Stimulated activated CD4-positive, alpha-beta T cell treated with anti-CD3 and anti-CD28 coated beads, TNF-alpha, amount 100 ng/mL, for 1 hour (primary cell): Measurements from ENCODE around the gene PRKCA.
"Not testable (repeated sequence)": the region's sequence is repeated elsewhere in the genome, so short reads cannot be mapped to it uniquely, and the experiment has no call there.

Experiments
- DNase-seq, 3 donors: peaks; one replicate each; pipeline ENCODE4 v3.0.0-alpha.2; 2020; ENCODE audit warnings: low read depth in 3 of 3, low spot score in 1 of 3

Gene PRKCA

DNA sequence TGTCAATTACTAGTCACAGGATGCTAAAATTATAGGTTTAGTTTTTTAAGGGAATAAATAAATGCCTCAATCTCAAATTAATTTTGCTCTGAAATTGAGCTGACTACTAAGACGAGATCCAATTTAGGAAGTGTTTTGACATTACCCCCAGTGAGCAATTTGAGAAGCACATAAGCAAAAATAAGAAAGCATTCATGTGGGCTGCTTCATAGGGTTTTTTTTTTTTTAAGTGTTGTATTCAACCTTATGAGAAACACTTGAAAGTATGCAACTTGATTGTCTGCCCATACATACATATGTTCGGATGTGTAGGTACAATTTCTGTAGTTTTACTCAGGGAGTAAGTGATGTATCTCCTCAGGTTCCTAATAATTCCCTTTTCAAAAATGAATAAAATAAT, 77.6 kb downstream of the PRKCA start:
- no peak for DNase-seq

DNA sequence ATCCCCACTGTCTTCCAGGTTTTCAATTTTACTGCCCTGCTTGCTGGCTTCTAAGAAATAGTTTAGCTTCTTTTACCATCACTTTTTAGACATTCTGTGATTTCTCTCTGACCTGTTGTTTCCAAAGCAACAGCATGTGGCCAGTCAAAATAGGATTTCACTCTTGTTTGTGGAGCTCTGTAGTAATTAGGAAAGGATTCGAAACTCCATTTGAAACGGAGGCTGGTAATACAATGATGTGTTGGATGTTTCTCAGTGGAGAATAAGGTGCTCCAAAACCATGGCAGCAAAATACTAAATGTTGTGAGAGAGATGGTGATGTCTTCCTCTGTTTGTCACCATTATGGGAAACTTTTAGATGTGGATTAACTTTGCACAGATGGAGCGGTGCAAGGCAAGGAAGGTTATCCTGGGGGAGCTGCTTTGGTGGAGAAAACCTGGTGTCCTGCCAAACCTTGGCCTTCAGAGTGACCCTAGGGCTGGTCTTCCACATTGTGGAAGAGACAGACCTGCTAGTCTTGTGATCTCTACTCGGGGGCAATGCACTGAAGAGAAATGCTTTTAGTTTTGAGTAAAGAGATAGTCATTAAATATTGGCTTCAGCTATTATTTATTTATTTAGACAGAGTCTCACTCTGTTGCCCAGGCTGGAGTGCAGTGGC, 79.4 kb downstream of the PRKCA start:
- no peak for DNase-seq

DNA sequence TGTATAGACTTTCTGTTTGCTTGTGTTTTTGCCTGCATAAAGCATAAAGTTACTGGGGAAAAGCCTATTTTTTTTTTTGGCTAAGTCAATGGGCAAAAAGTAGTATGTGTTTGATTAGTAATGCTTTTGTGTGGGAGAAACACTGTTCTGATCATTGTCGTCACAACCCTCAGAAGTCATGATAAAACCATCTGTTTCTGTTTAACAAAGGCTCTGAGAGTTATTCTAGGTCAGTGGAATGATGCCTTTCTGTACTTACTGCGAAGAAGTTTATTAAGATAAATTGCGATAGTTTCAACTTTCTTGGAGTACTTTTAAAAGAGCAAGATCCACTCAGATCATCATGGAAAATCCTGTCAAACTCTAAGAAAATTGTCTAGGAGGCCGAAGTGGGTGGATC, 80.9 kb downstream of the PRKCA start:
- DNase-seq: no peak

DNA sequence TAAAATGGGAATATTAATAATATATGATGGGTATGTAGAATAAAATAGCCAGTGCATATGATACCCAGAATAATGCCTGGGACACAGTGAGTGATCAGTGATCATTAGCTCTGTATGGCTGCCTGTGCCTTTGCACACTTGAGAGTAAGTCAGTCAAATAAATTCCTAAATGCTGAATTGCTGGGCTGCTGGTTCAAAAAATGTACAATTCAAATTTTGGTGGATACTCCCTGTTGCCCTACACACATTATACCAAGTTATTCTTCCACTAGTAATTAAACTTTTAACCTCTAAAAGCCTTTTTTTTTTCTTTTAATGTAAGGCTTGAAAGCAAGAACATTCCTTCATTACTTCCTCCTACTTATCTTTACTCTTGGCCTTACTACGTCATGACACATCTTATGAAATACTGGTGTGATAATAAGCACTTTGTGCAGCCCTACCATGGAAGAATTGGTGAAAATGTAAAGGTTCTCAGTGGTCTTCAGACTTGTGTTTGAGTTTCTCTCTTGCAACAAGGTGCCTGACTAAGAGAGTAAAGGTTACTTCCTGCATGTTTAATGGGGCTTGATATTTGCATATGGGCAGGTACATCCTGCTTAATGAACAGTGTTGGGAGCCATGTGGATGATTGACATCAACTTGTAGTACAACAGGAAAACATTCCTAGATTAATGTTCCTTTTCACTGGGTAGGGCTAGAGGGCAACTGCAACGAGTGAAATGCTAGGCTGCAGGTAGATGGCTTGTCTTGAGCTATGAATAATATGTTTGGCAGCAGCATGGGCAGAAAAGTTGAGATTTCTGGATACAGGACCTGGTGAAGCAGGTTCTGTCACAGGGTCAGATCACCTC, 84.3 kb downstream of the PRKCA start:
- no peak for DNase-seq

DNA sequence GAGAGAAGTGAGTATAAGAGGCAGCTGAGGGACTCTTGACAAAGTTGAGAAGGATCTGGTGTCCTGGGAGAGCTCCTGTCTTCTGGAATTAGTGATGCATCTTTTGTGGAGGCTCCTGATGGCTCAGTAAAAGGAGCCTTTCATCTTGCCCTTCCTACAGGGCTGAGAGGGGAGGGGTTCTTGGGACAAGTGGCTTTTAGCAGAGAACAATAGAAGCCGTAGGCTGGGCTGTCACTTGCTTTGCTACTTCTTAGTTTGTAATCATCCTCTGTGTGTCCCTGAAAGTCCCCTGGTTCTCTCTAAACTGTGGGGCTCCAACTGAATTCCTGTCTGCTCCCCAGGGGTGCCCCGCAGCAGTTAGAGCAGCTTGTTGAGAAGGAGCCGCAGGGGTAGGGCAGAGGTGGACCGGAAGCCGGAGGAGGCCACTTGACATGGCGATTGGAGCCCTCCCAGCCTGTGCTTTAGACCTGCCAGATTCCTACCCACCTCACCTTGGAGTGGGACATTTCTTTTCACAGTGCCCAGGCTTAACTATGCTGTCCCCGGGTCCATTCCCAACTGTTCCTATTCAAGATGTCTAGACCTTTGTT, 85.1 kb downstream of the PRKCA start:
- no peak for DNase-seq

DNA sequence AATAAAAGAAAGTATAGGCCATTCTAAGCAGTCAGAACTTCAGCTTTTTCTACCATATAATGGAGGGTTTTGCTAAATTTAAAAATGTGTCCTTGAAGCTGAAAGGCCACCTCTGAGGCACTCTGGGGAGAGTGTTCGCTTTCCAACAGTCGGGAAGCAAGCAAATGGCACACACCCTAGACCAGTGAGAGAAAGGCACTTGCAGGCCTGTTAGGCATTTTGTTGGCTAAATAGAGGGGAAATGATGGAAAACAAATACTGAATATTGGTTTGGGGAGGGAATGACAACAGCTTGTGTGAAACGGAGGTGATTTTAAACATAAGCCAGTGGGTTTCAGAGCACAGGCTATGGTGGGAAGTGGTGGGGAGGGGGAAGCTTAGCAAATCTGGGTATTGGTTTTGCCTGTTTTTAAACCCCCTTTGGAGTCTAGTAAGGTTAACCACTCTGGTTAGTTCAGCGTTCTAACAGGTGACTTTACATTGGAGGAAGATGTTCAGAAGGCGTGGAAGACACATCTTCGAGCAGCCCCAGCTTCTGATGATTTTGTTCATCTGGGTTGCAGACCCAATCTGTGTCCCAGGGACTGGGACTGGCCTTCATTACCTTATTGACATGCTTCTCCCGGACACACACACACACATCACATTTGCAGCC, 90.5 kb downstream of the PRKCA start:
- DNase-seq: no peak

DNA sequence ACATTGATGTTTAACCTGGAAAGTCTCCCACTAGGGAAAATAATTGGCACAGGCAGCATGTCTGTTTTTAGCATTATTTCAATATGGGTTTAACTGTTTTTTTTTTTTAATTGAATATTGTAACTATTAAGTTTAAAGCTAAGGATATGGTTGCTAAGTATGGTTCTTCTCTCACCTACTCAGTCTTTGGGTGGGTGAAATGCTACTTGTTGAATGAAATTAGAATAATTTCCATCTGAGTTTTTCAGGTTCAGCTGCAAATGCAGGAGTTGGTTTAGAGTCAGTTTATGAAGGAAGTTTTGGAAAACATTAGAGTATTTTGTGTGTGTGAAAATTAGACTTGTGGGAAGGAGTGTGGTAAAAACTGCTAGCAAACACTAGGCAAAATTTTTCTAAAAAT, 93.5 kb downstream of the PRKCA start:
- DNase-seq: no peak

DNA sequence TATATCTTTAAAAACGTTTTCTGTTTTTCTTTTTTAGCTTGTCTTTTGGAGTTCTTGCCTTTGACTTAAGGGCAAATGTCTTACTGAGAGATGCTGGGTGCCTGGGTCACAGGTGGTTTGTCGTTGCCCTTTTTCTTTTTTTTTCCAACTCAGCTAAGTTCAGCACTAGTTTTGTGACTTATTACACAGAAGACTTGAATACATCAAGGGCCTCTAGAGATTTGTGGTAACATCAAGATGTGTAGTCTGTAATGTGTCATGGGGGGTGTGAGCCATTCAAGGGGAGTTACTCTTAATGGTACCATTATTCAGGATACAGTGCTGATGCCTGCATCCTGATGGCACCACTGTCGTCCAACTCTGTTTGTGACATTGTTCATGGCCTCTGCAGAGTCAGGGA, 95.1 kb downstream of the PRKCA start:
- no peak for DNase-seq

DNA sequence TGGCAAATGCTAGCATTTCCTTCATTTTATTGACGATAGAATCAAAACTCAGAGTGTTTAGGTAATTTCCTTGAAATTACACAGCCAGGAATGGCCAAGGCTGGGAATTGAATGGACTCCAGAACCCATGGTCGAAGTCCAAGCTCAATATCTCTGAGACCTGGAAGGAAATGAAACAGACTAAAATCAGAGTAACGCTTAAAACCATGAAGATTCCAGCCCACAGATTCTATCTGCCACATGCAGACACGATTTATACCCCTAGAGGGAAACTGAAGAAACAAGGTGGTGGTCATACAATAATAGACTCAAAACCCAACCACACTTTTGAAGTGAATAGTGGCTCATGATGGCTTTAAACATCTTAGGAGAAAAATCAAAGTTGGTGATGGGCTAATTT, 95.6 kb downstream of the PRKCA start:
- no peak for DNase-seq

DNA sequence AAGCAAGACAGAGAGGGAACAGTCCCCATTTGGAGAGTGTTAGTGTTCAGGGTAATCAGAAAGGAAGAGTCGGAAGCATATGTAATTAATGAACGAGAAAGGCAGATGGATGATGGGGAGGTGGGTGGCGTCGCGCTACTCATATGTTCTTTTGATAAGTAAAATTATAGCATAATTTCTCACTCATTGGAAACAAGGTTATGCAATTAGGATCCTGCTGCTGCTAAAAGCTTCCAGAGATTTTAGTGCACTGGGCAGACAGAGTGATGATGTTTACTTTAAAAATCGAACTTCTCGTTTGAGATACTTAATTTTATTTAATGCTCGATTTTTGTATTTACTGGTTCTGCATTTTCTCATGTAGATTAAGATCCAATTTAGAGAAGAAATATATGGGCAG, 96.2 kb downstream of the PRKCA start:
- DNase-seq: no peak

DNA sequence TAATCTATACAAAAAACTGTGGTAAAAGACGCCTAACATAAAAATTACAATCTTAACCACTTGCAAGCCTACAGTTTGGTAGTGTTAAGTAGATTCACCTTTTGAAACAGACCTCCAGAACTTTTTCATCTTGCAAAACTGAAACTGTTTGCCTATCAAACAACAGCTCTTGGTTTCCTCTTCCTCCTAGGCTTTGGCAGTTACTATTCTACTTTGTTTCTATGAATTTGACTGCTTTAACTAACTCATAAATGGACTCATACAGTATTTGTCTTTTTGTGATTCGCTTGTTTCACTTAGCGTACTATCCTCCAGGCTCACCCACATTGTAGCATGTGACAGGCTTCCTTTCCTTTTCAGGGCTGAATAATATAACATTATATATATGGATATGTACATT, 97.0 kb downstream of the PRKCA start:
- no peak for DNase-seq

DNA sequence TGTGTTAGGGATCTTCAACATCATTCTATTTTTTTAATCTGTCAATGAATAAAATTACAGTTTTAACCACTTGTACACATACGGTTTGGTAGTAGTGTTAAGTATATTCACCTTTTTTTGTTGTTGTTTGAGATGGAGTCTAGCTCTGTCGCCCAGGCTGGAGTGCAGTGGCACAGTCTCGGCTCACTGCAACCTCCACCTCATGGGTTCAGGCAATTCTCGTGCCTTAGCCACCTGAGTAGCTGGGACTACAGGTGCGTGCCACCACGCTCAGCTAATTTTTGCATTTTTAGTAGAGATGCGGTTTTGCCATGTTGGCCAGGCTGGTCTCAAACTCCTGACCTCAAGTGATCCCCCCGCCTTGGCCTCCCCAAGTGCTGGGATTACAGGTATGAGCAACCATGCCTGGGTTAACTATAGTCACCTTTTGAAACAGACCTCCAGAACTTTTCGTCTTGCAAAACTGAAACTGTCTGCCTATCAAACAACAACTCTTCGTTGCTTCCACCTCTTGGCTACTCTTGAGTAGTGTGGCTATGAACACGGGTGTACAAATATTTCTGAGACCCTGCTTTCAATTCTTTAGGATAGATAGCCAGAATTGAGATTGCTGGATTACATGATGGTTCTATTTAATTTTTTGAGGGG, 97.8 kb downstream of the PRKCA start:
- DNase-seq: not testable (repeated sequence)

DNA sequence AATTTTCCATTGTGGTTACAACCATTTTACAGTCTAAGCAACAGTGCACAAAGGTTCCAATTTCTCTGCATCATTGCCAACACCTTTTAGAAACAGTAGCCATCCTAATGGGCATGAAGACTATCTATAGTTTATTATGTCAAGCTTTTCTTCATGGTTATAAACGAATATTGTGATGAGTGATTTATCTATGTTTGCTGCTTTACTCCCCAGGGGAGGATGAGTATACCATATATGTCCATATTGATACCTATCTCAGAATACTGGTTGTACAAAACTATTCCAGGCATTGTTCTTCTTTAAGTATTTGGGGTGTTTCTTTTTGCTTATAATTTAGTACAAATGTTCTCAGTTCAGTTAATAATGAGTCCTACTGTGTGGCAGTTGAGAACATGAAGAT, 98.3 kb downstream of the PRKCA start:
- DNase-seq: no peak

DNA sequence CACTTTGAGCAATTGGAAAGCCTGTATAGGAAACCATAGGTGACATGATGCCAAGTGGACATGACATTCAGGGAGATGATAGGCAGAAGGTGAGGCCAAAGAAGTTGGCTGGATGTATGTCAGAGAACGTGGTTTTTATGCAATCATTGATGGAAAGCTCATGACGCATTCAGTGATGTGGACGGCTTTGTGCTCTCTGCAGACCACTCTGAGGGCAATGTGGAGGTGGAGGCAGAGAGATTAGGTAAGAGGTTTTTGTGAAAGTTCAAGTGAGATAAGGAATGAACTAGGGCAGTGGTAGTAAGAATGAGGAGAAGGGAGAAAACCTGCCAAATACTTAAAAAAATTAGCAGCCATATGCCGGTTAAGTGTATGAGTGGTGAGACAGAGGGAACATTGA, 99.0 kb downstream of the PRKCA start:
- DNase-seq: no peak

DNA sequence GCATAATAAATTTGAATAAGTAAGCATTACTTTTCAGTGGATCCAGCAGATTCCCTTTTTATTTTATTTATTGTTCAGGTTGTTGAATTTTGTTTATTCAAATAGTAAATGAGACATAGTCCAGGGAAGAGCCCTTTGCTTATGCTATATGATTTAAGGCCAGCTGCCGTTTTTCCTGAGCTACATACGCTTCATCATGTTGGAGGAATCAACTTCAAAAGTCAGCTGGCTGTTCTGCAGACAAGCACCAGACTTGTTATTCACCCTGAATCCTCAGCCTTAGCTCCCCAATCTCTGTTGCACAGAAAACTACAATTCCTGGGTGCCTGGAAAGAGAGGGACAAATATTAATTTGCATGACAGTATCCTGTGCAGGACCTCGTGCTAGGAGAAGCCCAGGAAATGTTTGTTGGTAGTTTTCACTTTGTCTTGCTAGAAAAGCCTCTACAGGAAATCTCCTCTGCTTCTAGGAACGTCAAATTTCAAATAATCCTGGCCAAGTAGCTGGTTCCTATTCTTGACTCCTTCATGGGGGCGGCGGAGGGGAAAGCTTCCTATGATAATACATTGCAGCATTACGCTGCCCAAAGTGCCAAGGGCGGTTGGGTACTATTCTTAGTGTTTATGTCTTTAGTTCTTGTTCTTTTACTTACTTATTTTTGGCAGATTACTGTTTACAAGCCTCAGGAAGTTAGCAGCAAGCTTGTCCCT, 101.6 kb downstream of the PRKCA start:
- DNase-seq: no peak

DNA sequence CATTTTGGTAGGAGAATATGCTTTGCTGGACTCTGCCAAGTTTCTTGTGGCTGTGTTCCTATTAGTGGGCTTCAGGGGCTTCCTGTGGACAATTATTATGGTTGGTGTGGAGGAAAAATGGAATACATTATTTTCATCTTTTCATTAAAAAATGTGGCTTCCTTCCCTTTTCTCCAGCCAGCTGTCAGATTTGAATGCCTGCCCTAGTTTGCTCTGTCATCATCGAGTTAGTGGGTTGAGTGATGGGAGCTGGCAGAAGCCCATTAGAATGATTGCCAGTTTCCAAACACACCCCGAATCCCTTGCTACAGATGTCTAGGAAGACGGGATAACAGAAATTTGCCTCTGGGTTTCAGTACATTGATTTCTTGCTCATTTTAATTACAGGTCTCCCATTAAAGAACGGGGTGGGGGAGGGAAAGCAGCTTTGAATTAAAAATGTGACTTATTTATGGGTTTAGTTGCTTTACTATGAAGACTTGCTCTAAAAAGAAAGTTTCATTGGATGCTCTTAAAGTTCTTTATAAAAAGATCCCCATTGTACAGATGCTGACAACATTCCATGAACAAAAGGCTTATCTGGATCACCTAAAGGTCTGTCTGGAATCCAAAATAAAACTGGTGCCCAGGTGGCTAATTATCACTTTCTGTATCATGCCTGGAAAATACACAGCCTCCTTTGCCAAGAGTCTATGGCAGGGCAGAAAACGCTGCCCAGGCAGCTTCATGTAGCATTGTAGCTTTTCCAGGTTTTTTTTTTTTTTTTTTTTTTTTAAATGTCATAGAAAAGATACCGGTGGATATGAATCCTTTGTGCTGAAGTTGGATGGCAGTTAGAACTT, 103.6 kb downstream of the PRKCA start:
- DNase-seq: no peak

DNA sequence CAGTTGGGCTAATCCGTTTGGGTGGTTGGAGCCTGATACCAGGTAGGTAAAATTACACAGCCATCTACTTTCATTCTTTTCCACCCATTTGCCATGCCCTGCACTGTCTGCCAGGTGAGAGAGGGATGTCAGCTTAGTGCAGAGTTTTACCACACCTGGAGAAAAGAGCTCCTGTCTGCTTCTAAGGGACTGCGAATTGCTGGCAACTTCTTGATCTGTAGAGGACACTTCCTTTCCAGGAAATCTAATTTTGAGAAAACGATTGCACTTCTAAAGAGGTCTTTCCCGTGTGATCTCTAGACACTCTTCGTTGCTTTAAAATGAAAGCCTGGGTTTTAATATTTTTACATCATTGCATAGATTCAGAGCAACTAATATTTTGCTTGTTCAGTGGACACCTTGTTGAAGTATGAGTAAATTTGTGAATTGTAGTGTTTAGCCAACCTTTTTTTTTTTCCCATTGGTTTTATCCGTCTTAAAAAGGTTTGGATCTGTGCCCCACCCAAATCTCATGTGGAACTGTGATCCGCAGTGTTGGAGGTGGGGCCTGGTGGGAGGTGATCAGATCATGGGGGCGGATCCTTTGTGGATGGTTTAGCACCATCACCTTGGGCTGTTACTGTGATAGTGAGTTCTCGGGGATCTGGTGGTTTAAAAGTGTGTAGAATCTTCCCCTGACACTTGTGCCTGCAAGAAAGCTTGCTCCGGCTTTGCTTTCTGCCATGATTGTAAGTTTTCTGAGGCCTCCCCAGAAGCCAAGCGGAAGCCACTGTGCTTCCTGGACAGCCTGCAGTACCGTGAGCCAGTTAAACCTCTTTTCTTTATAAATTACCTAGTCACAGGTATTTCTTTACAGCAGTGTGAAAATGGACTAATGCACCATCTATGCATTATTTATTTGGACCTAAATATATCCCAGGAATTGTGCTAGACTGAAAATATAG, 104.6 kb downstream of the PRKCA start:
- DNase-seq: no peak

DNA sequence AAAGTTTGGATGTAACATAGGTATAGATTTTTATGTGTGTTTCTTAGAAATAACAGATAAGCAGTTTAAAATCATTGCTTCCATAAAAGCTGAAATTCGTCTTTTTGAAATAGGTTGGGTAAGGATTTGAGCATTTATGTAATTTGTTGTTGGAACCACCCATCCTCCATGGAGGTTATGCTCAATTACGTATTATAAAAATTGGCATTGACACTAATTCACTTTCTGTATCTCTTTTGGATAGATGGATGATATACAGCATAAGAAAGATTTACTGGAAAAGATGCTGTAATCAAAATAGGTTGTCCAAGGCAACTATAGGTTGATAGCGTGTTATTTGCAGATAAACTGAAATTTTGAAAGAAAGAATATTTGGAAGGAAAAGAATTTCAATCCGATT, 105.5 kb downstream of the PRKCA start:
- no peak for DNase-seq

DNA sequence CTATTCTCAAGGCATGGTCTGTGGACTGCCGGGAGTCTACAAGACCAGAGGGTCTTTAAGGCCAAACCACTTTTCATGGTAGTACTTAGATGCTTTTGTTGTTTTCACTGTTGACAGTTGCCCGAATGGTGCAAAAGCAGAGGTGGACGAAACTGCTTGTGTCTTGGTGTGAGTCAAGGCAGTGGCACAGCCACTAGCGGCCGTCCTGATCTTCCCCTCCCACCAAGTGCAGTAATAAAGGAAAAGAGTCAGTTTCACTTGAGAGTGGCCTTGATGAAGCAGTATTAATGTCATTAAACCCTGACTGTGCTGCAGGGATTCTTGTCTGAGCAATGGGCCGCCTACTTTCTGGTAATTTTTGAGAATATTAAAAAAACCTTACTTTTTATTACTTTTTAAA, 109.1 kb downstream of the PRKCA start:
- DNase-seq: no peak
